SK-N-MC (cell line): ENCODE results near the gene GORASP1.

Source experiments
- EZH2 ChIP-seq: fragments of 200-600 bp; sonication (generic); IDR thresholded peaks from one replicate; pipeline ENCODE4 v1.6.1; 2017; ENCODE audit warnings: antibody characterized with exemption
- FOXP2 ChIP-seq: optimal IDR thresholded peaks from 2 replicates; pipeline ENCODE3; 2011; ENCODE audit warnings: mild to moderate bottlenecking, moderate library complexity; ENCODE audit not compliant: insufficient read depth; ENCODE audit errors: extremely low read length, control extremely low read depth
- POLR2AphosphoS5 ChIP-seq: IDR thresholded peaks from 2 replicates; pipeline ENCODE4 v1.6.1; 2012; ENCODE audit warnings: mild to moderate bottlenecking, low read depth, low read length, borderline replicate concordance

GRCh38 chr3:39094851-39095677 lies 12.4 kb downstream of the GORASP1 start:
- TF ChIP-seq EZH2 (no peak), POLR2AphosphoS5 (no peak), FOXP2 (no peak)
